RWPE2 (cell line): Measurements from ENCODE around the gene WWC2.
A peak's percentile ranks its signal among the peaks of the same experiment; 100 is the strongest.

Experiments
- ATAC-seq: fragments of 200-7000 bp; cut with Tn5 transposase; 3 replicates; pipeline ENCODE4 v1.9.1; 2021; ENCODE audit warnings: low read depth
- DNase-seq: peaks from one replicate; pipeline ENCODE4 v3.0.0-alpha.2; 2020; ENCODE audit warnings: low spot score
- H3K27ac ChIP-seq: fragments of 450-650 bp; 2 replicates; pipeline ENCODE4 v1.5.1; 2017; ENCODE audit warnings: mild to moderate bottlenecking; ENCODE audit not compliant: poor library complexity, severe bottlenecking
- H3K27me3 ChIP-seq: fragments of 250-450 bp; sonication (Bioruptor Pico); 2 replicates; pipeline ENCODE4 v1.5.1; 2021; ENCODE audit warnings: mild to moderate bottlenecking, moderate library complexity; ENCODE audit not compliant: insufficient read depth, poor library complexity, severe bottlenecking
- H3K36me3 ChIP-seq: fragments of 250-450 bp; sonication (Bioruptor Pico); 2 replicates; pipeline ENCODE4 v1.5.1; 2020; ENCODE audit warnings: low read depth, mild to moderate bottlenecking, moderate library complexity
- H3K4me1 ChIP-seq: fragments of 250-450 bp; sonication (Bioruptor Pico); 2 replicates; pipeline ENCODE4 v1.5.1; 2021; ENCODE audit warnings: mild to moderate bottlenecking, moderate library complexity; ENCODE audit not compliant: insufficient read depth, poor library complexity, severe bottlenecking
- H3K4me3 ChIP-seq: fragments of 250-450 bp; sonication (Bioruptor Pico); 2 replicates; pipeline ENCODE4 v1.5.1; 2021; ENCODE audit warnings: mild to moderate bottlenecking, moderate library complexity; ENCODE audit not compliant: severe bottlenecking
- H3K9me3 ChIP-seq: fragments of 250-450 bp; sonication (Bioruptor Pico); 2 replicates; pipeline ENCODE4 v1.5.1; 2021; ENCODE audit warnings: mild to moderate bottlenecking, moderate library complexity; ENCODE audit not compliant: severe bottlenecking
- CTCF ChIP-seq: fragments of 450-650 bp; IDR thresholded peaks from one replicate; pipeline ENCODE4 v1.5.1; 2017; ENCODE audit warnings: mild to moderate bottlenecking, moderate library complexity; ENCODE audit not compliant: poor library complexity, severe bottlenecking

WWC2 gene

GRCh38 chr4:183287309-183287659, 188.2 kb downstream of the WWC2 start:
- H3K36me3 ChIP-seq, result peaks cover 49% of the 10 kb centered on the region
- H3K27me3 ChIP-seq, result no peaks in the 10 kb centered on the region

GRCh38 chr4:183287677-183288076, 188.6 kb downstream of the WWC2 start:
- ATAC-seq, result no peak
- no peak for TF ChIP-seq CTCF
- H3K4me3 ChIP-seq, result no peak overlapping the region
- H3K4me1 ChIP-seq, result no peaks in the 10 kb centered on the region
- H3K27ac ChIP-seq, result no peak overlapping the region
- DNase-seq, result no peak
- H3K36me3 ChIP-seq, result peaks cover 45% of the 10 kb centered on the region
- H3K9me3 ChIP-seq, result no peaks in the 10 kb centered on the region
- no peaks in the 10 kb centered on the region for H3K27me3 ChIP-seq

More at GRCh38 chr4:183287309-183287659, 188.2 kb downstream of the WWC2 start:
- no peak for TF ChIP-seq CTCF
- ATAC-seq, result no peak
- Histone ChIP-seq H3K4me1 (no peaks in the 10 kb centered on the region), H3K4me3 (no peak overlapping the region), H3K9me3 (no peaks in the 10 kb centered on the region), H3K27ac (no peak overlapping the region)
- DNase-seq, result no peak

DNA sequence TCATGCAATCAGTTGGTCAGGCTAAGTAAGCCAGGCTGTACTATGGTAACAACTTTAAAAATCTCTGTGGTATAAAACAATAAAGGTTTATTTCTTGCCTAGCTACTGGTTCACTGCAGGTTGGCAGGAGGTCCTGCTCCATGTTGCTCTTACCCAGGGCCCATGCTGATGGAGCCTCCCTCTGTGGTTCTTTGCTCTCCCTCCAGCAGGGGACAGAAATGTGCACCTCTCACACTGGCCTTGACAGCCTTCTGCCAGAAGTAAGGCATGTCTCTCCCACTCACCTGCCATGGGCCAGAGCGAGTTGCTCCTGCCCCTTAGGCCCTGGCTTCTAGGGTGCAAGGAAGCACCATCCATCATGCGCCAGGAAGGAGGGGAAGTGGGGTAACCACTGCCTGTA, 189.9 kb downstream of the WWC2 start:
- Histone ChIP-seq H3K27me3 (no peaks in the 10 kb centered on the region), H3K27ac (no peak overlapping the region), H3K4me3 (no peak overlapping the region), H3K9me3 (no peaks in the 10 kb centered on the region), H3K36me3 (peaks cover 41% of the 10 kb centered on the region), H3K4me1 (no peaks in the 10 kb centered on the region)
- DNase-seq (no peak), ATAC-seq (no peak)
- no peak for TF ChIP-seq CTCF

DNA sequence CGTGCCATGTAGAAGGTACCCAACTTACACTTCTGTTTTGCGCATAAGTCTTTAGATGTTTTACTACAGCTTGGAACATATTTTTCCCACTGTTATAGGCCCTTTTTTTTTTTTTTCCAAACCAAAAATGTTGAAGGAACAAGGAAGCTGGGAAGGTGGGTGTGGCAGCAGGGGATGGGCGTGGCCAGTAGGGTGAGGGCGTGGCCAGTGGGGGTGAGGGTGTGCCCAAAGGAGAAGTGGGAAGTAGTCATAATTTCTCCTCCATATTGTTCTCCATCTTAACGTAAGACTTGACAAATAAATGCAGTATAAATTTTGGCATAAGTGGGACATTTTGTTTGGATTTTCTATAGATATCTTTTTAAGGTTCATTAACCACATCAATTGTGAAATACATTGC, 190.6 kb downstream of the WWC2 start:
- Histone ChIP-seq H3K27ac (no peak overlapping the region), H3K4me3 (no peak overlapping the region), H3K4me1 (no peaks in the 10 kb centered on the region), H3K36me3 (peaks cover 33% of the 10 kb centered on the region), H3K27me3 (no peaks in the 10 kb centered on the region), H3K9me3 (no peaks in the 10 kb centered on the region)
- ATAC-seq (peak; percentile 41; the same call in 1 of the 3 replicates), DNase-seq (no peak)
- TF ChIP-seq CTCF, result no peak

DNA sequence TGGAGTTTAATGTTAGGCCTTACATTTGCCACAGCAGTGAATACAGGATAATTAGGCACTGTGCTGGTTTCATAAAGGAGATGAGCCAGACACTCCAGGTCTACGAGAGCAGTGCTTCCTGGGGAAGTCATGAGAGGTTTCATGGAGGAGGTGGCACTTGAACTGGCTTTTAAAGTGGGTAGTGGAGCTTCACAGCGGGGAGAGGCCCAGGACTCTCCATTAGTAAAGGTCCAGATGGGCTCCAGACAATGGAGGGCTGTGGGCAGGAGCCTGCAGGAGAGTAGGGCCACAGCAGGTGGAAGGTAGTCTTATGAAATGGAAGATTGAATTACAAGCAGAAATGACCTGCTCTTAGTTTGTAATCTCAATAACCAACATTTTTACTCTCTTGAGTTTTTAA, 192.0 kb downstream of the WWC2 start:
- Histone ChIP-seq H3K36me3 (peaks cover 22% of the 10 kb centered on the region), H3K9me3 (no peaks in the 10 kb centered on the region), H3K27ac (no peak overlapping the region), H3K27me3 (no peaks in the 10 kb centered on the region), H3K4me3 (no peak overlapping the region), H3K4me1 (no peaks in the 10 kb centered on the region)
- DNase-seq, result no peak
- ATAC-seq, result no peak
- no peak for TF ChIP-seq CTCF
